Measurements from ENCODE around the gene SNX9.
A peak's percentile ranks its signal among the peaks of the same experiment; 100 is the strongest.
"Not testable (repeated sequence)": the region's sequence is repeated elsewhere in the genome, so short reads cannot be mapped to it uniquely, and the experiment has no call there.

Gene SNX9

DNA sequence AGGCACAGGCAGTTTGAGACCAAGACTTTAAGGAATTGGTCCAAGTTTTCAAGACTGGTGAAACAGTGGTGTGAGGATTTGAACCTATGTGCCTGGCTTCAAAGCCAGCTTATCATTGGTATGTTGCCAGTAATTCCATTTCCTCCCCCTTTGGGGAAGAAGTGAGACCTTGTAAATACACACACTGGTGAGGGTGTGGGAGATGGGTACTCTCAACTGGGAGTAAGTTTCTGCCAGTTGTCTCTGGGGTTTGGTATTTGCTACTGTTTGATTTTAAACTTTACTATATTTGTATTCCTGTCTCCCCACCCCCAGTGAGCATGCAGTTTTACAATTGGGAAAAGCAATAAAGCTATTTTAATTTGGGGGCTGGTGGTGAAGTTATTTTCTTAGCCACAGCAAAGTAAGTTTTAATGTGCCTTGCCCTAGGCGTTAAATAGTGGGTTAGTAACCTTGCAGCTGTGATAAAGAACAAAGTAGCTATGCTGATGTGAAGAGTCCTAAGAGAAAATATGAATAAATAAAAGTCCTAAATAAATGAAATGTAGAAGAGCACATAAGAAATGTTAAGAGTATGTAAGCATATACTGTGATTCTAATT, 31.0 kb downstream of the SNX9 start:
- no peaks in the 10 kb centered on the region for H3K27me3 Mint-ChIP-seq
- peaks cover 28% of the 10 kb centered on the region for H3K9me3 Mint-ChIP-seq
- no peak for DNase-seq
- peaks cover 66% of the 10 kb centered on the region for H3K4me1 Mint-ChIP-seq
- no peak overlapping the region for H3K4me3 Mint-ChIP-seq
- H3K27ac Mint-ChIP-seq: no peak overlapping the region
- H3K36me3 Mint-ChIP-seq (ENCODE audit: low read depth): peaks cover 61% of the 10 kb centered on the region
- ATAC-seq: no peak

DNA sequence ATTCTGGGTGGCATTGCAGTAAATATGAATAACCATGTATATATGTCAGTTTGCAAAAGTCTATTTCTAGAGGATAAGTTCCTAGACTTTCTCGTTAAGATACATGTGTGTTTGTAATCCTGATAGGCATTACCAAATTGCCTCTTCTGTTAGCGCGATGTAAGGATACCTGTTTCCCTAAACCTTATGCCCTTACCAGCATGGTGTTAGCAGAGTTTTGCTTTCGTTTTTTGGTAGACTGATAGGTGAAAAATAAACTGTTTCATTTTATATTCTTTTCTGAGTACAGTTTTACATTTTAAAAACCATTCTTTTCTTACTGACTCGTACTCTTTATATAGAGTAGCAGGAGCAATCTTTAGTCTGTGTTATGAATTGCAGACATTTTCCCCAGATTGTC, 32.3 kb downstream of the SNX9 start:
- Mint-ChIP-seq H3K27me3 (no peaks in the 10 kb centered on the region), H3K27ac (no peak overlapping the region), H3K36me3 (ENCODE audit: low read depth) (peaks cover 53% of the 10 kb centered on the region), H3K4me1 (peaks cover 66% of the 10 kb centered on the region), H3K4me3 (no peak overlapping the region), H3K9me3 (peaks cover 28% of the 10 kb centered on the region)
- no peak for ATAC-seq
- no peak for DNase-seq

DNA sequence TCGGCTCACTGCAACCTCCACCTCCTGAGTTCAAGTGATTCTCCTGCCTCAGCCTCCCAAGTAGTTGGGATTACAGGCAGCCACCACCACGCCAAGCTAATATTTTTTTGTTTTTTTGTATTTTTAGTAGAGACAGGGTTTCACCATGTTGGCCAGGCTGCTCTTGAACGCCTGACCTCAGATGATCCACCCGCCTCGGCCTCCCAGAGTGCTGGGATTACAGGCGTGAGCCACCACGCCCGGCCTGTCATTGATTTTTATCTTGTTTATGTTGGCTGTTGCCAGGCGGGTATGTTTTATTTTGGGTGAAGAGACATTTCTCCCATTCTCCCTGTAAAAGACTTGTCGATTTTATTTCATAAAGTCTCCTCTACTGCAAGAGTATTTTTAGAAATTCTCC, 32.8 kb downstream of the SNX9 start:
- Mint-ChIP-seq H3K36me3 (ENCODE audit: low read depth) (peaks cover 53% of the 10 kb centered on the region), H3K9me3 (peaks cover 28% of the 10 kb centered on the region)
- not testable (repeated sequence) for H3K4me3 Mint-ChIP-seq

DNA sequence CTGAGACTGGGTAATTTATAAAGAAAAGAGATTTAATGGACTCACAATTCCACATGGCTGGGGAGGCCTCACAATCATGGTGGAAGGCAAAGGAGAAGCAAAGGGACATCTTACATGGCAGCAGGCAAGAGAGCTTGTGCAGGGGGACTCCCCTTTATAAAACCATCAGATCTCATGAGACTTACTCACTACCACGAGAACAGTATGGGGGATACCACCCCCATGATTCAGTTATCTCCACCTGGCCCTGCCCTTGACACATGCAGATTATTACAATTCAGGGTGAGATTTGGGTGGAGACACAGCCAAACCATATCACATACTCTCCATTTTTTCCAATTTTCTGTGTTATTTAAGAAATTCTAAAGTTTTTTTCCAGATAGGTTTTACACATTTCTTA, 35.6 kb downstream of the SNX9 start:
- DNase-seq, H3K27me3 Mint-ChIP-seq, H3K27ac Mint-ChIP-seq, ATAC-seq, H3K4me3 Mint-ChIP-seq: not testable (repeated sequence)
- Mint-ChIP-seq H3K9me3 (peaks cover 17% of the 10 kb centered on the region), H3K36me3 (ENCODE audit: low read depth) (peaks cover 41% of the 10 kb centered on the region), H3K4me1 (peaks cover 83% of the 10 kb centered on the region)

More for the DNA sequence above, 32.8 kb downstream of the SNX9 start:
- not testable (repeated sequence) for H3K27me3 Mint-ChIP-seq, H3K27ac Mint-ChIP-seq, DNase-seq, ATAC-seq
- peaks cover 69% of the 10 kb centered on the region for H3K4me1 Mint-ChIP-seq

DNA sequence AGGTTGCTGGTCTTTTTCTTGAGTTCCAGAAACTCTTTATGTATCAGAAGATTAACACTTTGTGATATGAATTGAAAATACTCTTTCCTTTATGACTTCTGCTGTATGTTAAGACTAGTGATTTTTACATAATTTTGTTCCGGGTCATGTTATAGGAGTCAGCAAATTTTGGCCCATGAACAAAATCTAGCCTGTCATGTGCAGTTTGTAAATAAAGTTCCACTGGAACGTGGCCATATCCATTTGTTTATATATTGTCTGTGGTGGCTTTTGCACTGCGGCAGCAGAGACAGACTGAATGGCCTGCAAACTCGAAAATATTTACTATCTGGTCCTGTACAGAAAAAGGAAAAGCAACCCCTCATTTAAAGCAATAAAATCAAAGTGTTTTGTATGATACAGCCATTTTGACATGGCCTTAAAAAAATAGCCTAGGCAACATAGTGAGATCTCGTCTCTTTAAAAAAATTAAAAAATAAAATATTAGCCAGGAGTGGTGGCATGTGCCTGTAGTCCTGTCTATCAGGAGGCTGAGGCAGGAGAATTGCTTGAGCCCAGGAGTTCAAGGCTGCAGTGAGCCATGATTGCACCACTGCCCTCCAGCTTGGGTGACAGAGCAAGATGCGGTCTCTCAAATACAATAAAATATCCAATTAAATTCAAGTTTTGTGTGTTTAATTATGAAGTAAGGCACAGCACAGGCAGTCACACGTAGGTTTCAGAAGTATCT, 36.9 kb downstream of the SNX9 start:
- no peak for ATAC-seq
- Mint-ChIP-seq H3K27me3 (no peaks in the 10 kb centered on the region), H3K36me3 (ENCODE audit: low read depth) (peaks cover 40% of the 10 kb centered on the region), H3K4me1 (peaks cover 82% of the 10 kb centered on the region), H3K4me3 (no peak overlapping the region), H3K9me3 (peaks cover 12% of the 10 kb centered on the region), H3K27ac (peak overlapping the region; percentile 78)
- no peak for DNase-seq

DNA sequence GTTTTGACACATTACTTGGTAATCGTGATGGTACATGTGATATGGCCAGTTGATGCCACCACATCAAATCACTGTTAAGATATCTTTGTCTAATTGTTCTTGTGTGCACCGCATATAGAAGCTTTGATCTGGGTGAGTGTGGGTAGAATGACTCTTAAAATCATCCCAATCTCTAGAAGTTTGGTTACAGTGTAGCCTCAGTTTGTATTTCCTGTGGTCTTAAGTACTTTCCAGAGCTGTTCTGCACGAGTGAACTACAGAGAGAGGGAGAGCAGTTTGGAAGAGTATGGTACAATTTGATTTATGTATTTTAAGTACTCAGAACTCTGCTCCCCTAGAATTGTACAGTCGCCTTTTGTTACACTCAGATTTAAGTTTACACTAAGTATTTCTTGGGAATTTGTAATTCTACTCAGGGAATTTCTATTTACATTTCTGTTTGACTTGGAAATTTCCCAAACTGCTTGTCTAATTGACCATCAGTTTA, 37.5 kb downstream of the SNX9 start:
- Mint-ChIP-seq H3K9me3 (peaks cover 11% of the 10 kb centered on the region), H3K4me1 (peaks cover 81% of the 10 kb centered on the region), H3K27me3 (no peaks in the 10 kb centered on the region), H3K36me3 (ENCODE audit: low read depth) (peaks cover 42% of the 10 kb centered on the region), H3K27ac (peak overlapping the region; percentile 78), H3K4me3 (peak overlapping the region; percentile 35)
- DNase-seq: no peak
- ATAC-seq: peak; percentile 96

DNA sequence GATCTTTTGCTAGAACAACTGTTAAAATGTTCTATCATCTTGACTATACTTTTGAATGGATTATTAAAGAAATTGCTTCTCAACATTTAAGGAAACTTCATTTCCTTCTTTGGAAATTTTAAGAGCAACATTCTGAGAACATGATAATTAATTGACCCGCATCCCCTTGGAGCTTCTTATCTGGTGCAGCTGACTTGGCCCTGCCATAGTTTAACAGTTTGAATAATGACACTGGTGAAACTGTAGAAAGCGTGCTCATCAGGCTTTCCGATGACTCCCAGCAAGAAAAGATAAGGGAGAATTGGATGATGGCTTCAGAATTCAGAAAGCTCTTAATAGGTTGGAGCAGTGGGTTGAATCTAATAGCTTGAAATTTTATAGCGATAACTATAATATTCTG, 38.1 kb downstream of the SNX9 start:
- Mint-ChIP-seq H3K9me3 (peaks cover 11% of the 10 kb centered on the region), H3K27ac (no peak overlapping the region), H3K4me3 (no peak overlapping the region), H3K4me1 (peaks cover 74% of the 10 kb centered on the region), H3K36me3 (ENCODE audit: low read depth) (peaks cover 42% of the 10 kb centered on the region), H3K27me3 (no peaks in the 10 kb centered on the region)
- ATAC-seq (no peak), DNase-seq (no peak)

DNA sequence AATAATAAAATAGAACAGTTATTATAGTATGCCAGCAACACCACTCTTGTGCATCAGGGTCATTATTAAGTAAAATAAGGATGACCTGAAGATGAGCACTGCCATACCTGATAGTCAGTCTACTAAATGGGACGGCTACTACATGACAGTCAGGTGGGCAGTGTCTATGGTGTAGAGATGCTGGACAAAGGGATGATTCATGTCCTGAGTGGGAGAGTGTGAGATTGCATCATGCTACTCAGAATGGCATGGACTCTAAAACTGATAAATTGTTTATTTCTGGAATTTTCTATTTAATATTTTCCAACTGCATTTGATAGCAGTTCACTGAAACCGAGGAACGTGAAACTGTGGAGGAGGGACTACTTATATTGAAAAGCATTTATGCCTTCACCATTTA, 38.8 kb downstream of the SNX9 start:
- no peak overlapping the region for H3K27ac Mint-ChIP-seq

DNA sequence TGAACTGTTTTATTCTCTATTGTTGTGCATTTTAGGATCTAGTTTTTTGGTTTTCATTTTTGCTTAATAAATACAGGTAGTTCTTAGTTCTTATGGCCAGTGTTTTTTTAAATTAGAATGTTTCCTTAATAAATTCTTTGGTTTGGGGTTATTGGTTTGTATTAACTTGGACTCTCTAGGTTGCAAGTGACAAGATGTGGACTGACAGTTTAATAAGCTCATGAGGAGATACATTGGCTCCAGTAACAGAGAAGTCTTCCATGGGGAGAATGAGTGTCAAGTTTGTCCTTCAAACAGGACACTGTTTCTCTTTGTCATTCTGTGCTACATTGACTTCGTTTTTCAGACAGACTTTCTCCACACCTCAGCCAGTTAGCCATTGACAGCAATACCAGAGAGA, 39.7 kb downstream of the SNX9 start:
- Mint-ChIP-seq H3K27me3 (no peaks in the 10 kb centered on the region), H3K4me1 (peaks cover 86% of the 10 kb centered on the region), H3K9me3 (peaks cover 11% of the 10 kb centered on the region)

More for the DNA sequence above, 38.8 kb downstream of the SNX9 start:
- Mint-ChIP-seq H3K27me3 (no peaks in the 10 kb centered on the region), H3K4me1 (peaks cover 78% of the 10 kb centered on the region), H3K4me3 (no peak overlapping the region), H3K9me3 (peaks cover 11% of the 10 kb centered on the region), H3K36me3 (ENCODE audit: low read depth) (peaks cover 42% of the 10 kb centered on the region)
- no peak for DNase-seq
- no peak for ATAC-seq

DNA sequence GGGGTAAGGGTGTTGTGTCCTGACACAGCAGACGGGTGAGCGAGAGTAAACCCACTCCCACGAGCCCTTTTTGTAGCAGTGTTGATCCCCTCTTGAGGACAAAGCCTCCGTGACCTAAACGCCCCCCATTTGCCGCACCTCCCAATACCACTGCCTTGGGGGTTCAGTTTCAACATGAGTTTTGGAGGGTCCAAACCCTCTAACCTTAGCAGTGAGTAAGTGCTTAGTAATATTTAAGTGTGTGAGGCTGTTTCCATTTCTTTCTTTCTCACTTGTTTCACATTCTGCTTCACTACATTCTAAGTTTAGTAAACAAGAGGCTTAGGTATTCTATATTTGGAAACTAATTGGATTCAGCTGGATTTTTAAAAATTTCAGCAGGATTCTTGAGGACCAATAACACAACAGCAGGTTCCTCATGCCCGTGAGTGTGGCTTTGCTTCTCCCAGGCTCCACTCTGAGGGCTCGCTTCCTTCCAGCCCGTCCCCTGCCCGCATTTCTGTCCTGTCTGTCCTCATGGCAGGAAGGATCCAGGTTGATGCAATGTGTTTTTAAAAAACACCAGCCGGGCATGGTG, 41.2 kb downstream of the SNX9 start:
- H3K4me3 Mint-ChIP-seq: no peak overlapping the region
- DNase-seq (no peak), ATAC-seq (peak; percentile 53)
- peaks cover 26% of the 10 kb centered on the region for H3K36me3 Mint-ChIP-seq (ENCODE audit: low read depth)
- peaks cover 70% of the 10 kb centered on the region for H3K4me1 Mint-ChIP-seq
- peak overlapping the region; percentile 28 for H3K27ac Mint-ChIP-seq
- peaks cover 4% of the 10 kb centered on the region for H3K9me3 Mint-ChIP-seq
- no peaks in the 10 kb centered on the region for H3K27me3 Mint-ChIP-seq

More for the DNA sequence above, 39.7 kb downstream of the SNX9 start:
- Mint-ChIP-seq H3K36me3 (ENCODE audit: low read depth) (peaks cover 36% of the 10 kb centered on the region), H3K4me3 (no peak overlapping the region), H3K27ac (no peak overlapping the region)
- DNase-seq: no peak
- ATAC-seq: no peak

DNA sequence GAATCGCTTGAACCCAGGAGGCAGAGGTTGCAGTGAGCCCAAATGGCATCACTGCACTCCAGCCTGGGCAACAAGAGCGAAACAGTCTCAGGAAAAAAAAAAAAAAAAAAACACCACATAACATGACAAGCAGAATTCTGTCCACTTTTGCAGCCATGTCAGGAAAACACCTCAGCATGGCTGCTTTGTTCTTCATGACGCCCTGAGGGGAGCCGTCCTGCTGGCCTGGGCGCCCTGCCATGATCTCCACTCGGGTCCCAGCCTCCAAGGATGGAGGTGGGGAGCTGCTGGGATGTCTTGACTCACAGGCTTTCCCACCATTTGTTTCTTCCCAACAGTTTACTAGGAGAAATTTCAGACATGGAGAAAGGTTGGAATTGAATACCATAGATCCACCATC, 42.2 kb downstream of the SNX9 start:
- peaks cover 60% of the 10 kb centered on the region for H3K4me1 Mint-ChIP-seq
- no peak overlapping the region for H3K4me3 Mint-ChIP-seq
- H3K27ac Mint-ChIP-seq: no peak overlapping the region
- ATAC-seq (no peak), DNase-seq (no peak)
- peaks cover 26% of the 10 kb centered on the region for H3K36me3 Mint-ChIP-seq (ENCODE audit: low read depth)
- H3K27me3 Mint-ChIP-seq: no peaks in the 10 kb centered on the region
- H3K9me3 Mint-ChIP-seq: peaks cover 4% of the 10 kb centered on the region

DNA sequence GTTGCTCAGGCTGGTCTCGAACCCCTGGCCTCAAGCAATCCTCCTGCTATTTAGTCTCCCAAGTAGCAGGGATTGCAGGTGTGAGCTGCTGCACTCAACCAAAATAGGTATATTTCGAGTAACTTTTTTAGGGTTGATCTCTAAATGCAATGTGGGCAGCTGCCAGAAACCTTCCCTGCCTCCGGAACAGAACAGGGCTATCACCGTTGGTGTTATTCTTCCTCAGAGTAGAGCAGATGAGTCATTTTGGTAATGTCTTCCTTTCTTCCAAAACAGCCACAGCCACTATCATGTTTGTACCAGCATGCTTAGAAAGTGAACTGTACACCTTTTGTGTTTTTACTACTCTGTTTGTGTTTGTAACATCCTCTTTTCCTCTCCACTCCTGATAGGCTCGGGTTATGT, 44.1 kb downstream of the SNX9 start:
- ATAC-seq (peak; percentile 70), DNase-seq (no peak)
- Mint-ChIP-seq H3K27ac (peak overlapping the region; percentile 32), H3K4me1 (peaks cover 41% of the 10 kb centered on the region), H3K4me3 (no peak overlapping the region), H3K36me3 (ENCODE audit: low read depth) (peaks cover 26% of the 10 kb centered on the region), H3K9me3 (peaks cover 4% of the 10 kb centered on the region), H3K27me3 (no peaks in the 10 kb centered on the region)

DNA sequence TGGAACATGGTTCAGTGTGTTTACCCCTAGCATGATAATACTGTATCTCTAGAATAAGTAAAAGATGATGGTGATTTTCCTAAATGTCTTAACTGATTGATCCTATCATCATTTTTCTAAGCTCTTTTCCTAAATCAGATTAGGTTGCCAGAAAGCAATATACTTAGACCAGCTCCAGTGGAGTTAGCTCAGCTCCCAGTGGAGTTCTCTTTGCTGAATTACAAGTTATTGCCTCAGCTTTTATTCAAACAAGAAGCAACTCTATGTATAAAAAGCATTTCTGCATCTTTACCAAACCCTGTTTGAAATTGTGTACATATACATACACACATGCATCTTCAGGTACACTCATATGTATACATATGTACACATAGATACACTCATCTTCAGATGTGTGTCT, 44.9 kb downstream of the SNX9 start:
- Mint-ChIP-seq H3K36me3 (ENCODE audit: low read depth) (peaks cover 27% of the 10 kb centered on the region), H3K27ac (no peak overlapping the region), H3K4me3 (no peak overlapping the region), H3K4me1 (peaks cover 41% of the 10 kb centered on the region), H3K27me3 (no peaks in the 10 kb centered on the region), H3K9me3 (peaks cover 4% of the 10 kb centered on the region)
- ATAC-seq (no peak), DNase-seq (no peak)

DNA sequence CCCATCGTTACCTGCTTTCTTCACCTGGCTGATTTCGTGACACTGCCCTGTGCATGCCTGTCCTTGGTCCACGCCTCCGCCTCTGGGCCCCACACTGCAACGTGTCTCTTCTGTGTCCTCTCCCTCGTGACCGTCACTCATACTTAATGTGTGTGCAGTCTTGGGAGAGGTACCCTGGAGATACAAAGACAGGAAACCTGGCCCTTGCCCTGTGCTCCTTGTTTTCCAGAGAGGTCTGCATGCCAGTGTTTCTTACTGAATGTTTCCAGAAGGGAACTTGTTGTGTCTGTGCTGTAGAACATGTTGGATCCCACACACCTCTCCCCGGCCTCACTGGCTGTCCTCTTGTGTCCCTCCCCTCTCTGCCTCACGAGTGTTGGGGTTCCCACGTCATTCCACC, 45.8 kb downstream of the SNX9 start:
- Mint-ChIP-seq H3K27me3 (no peaks in the 10 kb centered on the region), H3K9me3 (no peaks in the 10 kb centered on the region), H3K27ac (no peak overlapping the region), H3K4me3 (no peak overlapping the region), H3K36me3 (ENCODE audit: low read depth) (peaks cover 25% of the 10 kb centered on the region), H3K4me1 (peaks cover 36% of the 10 kb centered on the region)
- DNase-seq (no peak), ATAC-seq (no peak)
